Stimulated activated CD4-positive, alpha-beta T cell treated with anti-CD3 and anti-CD28 coated beads, TNF-alpha, amount 100 ng/mL, for 4 hours (primary cell): ENCODE results near the gene BGN.
A peak's percentile ranks its signal among the peaks of the same experiment; 100 is the strongest.

Experiments
- DNase-seq, 3 experiments: peaks; one replicate each; pipeline ENCODE4 v3.0.0-alpha.2; 2020; ENCODE audit warnings: low read depth in 3 of 3

The BGN gene

GRCh38 chrX:153504445-153505016 lies 9.8 kb downstream of the BGN start:
- no peak for DNase-seq

GRCh38 chrX:153505361-153505760 lies 10.6 kb downstream of the BGN start:
- no peak for DNase-seq

GRCh38 chrX:153507484-153508178 lies 12.9 kb downstream of the BGN start:
- DNase-seq = peak; percentile 63 to 72 (median 66)

GRCh38 chrX:153509592-153509991 lies 14.8 kb downstream of the BGN start:
- DNase-seq = no peak

GRCh38 chrX:153510383-153510782 lies 15.6 kb downstream of the BGN start:
- no peak for DNase-seq

GRCh38 chrX:153511784-153512500 lies 17.2 kb downstream of the BGN start:
- DNase-seq = no peak

- no peak for DNase-seq
Measured at GRCh38 chrX:153512501-153512893, 17.7 kb downstream of the BGN start.

GRCh38 chrX:153513265-153513664 lies 18.5 kb downstream of the BGN start:
- no peak for DNase-seq

GRCh38 chrX:153514259-153514658 lies 19.5 kb downstream of the BGN start:
- DNase-seq = no peak

GRCh38 chrX:153515435-153515834 lies 20.7 kb downstream of the BGN start:
- DNase-seq = no peak

- DNase-seq = no peak
Measured at GRCh38 chrX:153516073-153516472, 21.3 kb downstream of the BGN start.

- no peak for DNase-seq
Measured at GRCh38 chrX:153517423-153517822, 22.6 kb downstream of the BGN start, which contains the start of gene ATP2B3. Gene ATP2B3, plus strand, starts transcription at chrX:153517642. Its CDS starts 18,606 bp downstream, at chrX:153536248.

GRCh38 chrX:153517946-153518834 lies 23.4 kb downstream of the BGN start:
- DNase-seq = no peak

GRCh38 chrX:153519569-153520286 lies 24.9 kb downstream of the BGN start:
- DNase-seq = no peak

GRCh38 chrX:153520287-153520917 lies 25.6 kb downstream of the BGN start:
- no peak for DNase-seq

GRCh38 chrX:153521034-153521433 lies 26.3 kb downstream of the BGN start:
- DNase-seq = no peak

GRCh38 chrX:153522259-153522658 lies 27.5 kb downstream of the BGN start:
- no peak for DNase-seq

- no peak for DNase-seq
Measured at GRCh38 chrX:153523269-153523668, 28.5 kb downstream of the BGN start.

GRCh38 chrX:153524234-153524633 lies 29.5 kb downstream of the BGN start:
- no peak for DNase-seq

GRCh38 chrX:153525451-153525850 lies 30.7 kb downstream of the BGN start:
- no peak for DNase-seq

GRCh38 chrX:153526042-153526441 lies 31.3 kb downstream of the BGN start:
- no peak for DNase-seq
